HG03159 (cell line): Measurements from ENCODE around the gene TCF21.

Experiments used
- ATAC-seq: cut with Tn5 transposase; IDR thresholded peaks from one replicate; pipeline ENCODE4 v1.9.1; 2021; ENCODE audit warnings: mild to moderate bottlenecking, moderate library complexity; ENCODE audit not compliant: unreplicated experiment

Gene TCF21

DNA sequence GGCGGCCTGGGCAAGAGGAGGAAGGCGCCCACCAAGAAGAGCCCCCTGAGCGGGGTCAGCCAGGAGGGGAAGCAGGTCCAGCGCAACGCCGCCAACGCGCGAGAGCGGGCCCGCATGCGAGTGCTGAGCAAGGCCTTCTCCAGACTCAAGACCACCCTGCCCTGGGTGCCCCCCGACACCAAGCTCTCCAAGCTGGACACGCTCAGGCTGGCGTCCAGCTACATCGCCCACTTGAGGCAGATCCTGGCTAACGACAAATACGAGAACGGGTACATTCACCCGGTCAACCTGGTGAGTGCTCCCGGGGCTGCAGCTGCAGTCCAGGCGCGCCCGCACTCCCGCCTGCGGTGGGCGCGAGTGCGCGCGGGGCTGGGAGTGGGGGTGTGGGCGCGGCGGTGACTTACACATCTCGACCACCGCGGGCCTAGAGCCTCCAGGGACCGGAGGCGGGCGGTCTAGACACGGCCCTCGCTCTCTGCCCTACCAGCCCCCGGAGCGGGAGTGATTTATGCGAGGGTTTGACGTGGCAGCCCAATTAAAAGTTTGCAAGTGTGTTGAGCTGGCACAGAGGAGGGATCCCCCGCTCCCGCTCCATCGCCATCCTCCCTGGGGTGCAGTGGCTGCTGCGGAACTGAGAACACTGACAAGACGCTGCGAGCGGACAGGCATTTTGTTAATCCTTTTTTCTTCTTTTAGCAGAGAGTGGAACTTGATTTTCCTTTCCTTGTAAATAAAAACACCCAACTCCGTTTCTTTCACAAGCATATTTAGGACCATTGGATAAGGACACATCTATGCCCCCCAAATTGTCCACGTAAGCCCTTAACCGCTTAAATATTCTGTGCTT is 867 bp downstream of the TCF21 start:
- no peak for ATAC-seq

- ATAC-seq = no peak
These were observed 1.8 kb downstream of the TCF21 start for GRCh38 chr6:133890711-133891148.

DNA sequence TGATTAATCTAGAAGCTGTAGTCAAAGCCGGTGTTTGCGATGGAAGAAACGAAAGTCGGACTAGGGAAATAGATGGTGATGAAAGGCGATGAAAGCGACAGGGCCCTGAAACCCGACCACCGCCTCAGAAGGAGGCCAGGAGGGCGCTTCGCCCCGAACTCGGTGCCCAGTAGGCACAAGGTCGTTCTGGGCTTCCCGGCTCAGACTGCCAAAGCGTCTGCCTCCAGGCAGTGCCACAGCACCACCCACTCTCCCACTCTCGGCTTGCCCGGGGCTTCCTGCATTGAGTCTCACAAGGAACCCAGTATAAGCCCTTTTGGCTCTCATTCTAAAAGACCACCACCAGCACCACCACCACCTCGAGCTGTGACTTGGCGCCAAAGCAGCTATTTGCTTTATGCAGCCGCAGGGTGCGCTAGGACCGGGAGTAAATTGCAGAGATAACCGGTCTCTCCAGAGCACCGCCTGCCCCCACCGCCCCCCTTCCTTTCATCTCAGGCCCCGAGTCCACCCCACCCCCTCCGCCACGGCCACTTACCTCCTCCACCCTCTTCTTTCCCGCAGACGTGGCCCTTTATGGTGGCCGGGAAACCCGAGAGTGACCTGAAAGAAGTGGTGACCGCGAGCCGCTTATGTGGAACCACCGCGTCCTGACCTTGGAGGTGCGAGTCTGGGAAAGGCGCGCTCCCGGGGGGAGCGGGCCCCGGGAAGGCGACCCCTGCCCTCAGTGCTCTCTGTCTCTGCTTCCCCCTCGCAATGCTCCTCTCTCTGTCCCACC is 2.4 kb downstream of the TCF21 start:
- ATAC-seq = no peak

DNA sequence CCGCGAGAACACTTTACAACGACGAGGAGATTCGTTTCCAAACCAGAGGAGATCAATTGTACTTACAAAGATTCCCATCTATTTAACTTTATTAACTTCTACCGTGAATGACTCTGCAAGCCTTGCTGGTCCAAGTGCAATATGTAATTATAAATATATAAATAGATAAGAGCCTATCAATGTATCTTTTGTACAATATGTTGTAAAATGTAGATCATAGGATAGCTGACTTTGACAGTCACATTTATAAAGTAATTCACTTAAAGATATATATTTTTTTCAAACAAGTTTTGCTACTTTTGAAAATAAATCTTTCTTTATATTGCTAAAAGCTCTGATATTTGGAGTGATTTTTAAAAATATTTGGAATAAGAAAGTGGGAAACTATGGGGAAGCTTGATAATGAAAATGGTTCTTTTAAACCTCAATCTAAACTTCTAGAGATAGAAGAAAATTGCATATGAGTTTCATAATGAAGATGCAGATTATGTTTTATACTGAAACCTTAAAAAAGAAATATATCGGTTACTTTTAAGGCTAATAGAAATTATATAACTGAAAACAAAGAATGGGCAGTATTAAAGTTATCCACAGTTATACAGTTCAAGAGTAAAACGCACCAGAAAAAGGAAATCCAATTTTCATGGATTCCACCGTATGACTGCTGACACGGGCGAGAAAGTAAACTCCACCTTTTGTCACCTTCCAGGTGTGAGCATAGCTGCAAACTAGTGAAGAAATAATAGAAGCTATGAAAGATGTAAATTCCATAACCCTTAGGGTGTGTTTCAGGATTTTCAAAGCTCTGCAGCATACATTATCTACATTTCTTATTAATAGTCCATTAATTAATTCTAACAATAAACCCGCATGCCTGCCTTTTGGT is 3.3 kb downstream of the TCF21 start:
- no peak for ATAC-seq

DNA sequence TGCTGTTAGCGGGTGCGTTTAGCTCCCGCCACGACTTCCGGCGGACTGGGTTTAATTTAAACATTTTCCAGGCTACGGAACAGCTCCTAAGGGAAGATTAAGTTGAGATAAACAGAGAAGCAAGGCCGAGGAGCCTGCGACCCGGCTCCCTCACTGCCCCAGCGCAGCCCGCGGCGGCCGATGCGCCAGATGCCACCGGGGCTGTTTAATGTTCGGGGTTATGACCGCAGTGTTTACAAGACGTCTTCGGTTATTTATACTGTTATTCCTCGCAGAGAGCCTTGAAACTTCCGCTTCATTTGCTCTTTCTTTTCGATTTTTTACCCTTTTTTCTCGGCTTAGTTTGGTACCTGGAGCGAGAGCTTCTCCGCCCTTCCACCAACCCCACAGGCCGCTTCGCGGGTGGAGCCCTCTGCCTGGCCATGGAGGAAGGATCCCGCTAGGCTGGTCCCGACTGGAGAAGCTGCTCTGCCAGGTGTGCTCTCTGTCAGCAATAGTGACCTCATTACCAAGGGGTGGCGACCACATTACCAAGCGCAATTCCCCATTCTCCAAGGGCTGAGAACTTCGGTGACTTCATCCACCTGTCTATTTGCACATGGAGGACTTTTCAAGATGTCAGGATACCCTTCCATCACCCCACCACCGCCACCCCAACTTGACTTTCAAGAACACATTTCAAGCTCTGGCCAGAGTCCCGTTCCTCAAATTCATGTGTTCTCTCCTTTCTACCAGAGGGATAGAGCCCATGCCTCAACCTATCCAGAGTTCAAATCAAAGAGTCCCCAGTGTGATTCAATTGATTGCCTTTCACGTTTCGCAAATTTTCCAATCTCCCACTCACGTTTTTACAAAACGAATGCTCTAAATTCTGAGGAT is 4.1 kb downstream of the TCF21 start:
- no peak for ATAC-seq

DNA sequence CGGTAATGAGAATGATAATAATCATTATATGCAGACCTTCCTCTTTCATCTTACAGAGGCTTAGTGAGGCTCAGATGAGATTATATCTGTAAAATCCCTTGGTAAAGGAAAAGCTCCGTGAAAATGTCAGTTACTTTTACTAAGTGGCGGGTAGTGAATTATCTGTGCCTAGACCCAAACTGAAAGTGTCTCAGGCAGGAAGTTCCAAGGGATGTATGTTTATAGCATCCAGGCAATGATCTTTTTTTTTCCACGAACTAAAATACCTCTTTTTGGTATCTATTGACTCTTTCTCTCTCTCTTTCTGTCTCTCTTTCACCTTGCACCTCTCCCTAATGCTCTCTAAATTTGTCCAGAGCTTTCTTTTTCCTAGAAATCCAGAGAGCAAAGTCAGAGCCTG is 5.0 kb downstream of the TCF21 start:
- no peak for ATAC-seq

- ATAC-seq = no peak
These were observed 5.5 kb downstream of the TCF21 start for GRCh38 chr6:133894369-133894768.

- ATAC-seq = no peak
These were observed 6.0 kb downstream of the TCF21 start for GRCh38 chr6:133894795-133895358.

GRCh38 chr6:133895573-133896343 is 6.8 kb downstream of the TCF21 start:
- ATAC-seq = no peak

DNA sequence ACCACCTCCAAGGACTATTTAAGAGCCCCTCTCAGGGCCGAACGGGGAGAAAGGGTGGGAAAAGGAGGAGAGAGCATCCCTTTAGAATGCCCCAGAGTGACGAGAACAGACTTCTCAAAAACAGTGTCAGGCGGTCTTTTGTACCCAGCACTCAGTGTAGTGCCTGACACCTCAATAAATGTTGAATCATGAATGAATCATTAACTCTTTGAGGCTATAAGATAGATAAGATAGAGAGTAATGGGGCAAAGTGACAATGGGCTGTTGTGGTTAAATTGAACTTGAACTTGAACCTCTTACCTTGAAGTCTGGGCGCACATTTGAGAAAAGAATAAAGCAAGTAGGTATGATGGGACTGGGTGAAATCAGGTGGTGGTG is 7.4 kb downstream of the TCF21 start:
- no peak for ATAC-seq

DNA sequence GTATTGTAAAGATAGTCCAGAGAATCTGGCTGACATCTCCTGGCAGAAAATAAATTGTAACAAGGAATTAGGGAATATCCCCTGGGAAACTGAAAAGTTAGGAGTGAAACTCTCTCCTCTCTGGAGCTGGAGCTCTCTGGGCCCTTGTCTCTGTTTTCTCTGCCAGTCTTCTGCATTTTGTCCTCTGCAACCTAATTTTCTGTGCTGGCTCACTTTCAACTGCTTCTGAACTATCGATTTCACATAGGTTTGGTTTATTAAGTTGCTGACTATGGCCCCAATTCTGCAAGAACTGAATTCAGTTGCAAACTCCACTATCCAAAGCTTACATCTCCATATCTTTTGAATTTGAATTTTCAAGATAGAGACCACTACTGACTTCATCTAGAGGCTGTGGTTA is 9.3 kb downstream of the TCF21 start:
- no peak for ATAC-seq

DNA sequence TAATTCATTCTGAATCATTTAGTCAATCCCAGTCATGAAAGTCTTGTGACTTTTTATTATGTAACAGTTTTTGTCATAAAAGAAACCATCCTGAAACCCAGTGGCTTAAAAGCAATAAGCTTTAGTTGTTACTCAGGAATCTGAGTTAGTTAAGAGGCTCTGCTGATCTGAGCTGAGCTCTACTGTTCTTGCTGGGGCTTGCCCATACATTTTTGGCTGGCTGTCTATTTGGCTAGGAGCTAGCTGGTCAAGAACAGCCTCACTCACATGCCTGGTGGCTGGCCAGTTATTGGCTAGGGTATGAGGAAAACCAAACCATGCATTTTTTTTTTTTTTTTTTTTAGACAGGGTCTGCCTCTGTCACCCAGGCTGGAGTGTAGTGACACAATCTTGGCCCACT is 10.6 kb downstream of the TCF21 start:
- ATAC-seq = no peak

- no peak for ATAC-seq
These were observed 14.9 kb downstream of the TCF21 start for GRCh38 chr6:133903855-133904254.

DNA sequence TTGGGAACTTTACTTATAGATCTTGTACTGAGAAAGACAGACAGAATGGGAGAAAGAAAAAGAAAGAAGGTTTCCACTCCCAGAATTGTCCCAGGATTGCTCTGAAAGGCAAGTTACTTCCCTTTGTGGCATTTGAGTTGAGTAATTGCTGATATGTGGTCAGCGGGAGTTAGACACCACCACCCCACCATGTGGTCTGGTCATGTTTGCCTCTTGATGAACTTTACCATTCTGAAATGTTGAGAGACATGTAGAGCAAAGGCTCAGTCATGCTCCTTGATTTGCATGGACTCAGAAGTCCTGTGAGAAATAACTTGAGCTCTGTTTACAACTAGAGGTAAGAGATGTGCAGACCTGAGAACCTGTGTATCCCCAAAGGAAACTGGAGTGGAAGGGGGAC is 17.1 kb downstream of the TCF21 start:
- ATAC-seq = no peak

DNA sequence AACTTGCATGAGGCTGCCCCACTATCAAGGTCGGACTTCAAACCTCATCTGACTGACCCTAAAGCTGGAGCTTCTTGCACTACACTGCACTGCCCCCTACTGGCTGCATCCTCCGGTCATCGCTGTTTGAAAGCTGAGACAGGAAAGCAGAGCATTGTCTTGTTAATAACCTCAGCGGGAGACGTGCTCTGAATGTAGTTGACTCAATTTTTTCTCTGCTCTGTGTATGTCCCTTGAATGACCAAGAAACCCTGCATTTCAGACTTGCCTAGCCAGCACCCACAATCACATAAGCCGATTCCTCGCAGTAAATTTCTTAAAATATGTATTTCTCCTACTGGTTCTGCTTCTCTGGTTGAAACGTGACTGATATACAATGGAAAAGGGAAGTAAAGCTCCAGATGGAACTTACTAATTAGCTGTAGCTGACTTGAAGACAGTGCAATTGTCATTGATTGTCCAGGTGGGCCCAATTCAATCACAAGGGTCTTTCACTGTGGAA is 27.8 kb downstream of the TCF21 start:
- peak; percentile 72 for ATAC-seq

DNA sequence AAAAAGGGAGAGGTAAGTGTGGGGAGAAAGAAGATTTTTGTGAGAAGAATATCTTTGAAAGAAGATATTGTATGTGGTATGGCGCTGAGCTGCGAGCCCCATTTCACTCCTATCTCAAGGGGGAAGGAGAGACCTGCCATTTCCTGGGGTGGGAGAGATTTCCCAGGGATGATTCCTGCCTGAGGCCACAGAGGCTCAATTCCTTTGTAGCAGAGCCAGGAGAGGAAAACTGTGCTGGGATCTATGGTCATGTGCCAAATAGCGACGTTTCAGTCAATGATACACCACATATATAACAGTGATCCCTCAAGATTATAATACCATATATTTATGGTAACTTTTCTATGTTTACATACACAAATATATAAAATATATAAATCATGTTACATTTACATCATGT is 28.9 kb downstream of the TCF21 start:
- ATAC-seq = no peak

DNA sequence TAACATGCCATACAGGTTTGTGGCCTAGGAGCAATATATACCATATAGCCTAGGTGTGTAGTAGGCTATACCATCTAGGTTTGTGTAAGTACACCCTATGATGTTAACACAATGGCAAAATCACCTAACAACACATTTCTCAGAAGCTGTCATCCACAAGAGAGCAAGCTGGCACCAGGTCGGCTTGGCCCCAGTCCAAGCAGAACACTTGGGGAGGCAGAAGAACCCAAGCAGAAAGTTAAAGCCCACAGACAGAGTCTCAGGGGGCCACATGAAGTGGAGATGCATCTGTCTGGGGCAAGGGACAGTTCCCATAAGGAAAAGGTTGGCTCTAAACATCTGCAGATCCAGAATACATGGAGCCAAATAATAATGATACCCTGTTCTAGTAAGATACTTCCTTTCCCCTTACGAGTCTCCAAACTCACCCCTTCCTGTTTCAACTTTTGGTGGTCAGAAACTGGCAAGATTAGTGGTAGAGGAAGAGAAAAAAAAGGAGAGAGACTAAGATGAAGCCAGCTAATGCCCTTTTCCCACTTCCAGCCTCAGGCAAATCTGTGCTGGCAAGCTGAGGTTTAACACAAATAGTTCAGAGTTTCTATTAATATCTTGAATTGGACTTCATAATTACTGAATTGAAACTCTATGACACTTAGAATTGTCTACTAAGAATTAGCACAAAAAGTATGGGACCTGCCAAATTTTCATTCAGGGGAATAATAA is 29.5 kb downstream of the TCF21 start:
- no peak for ATAC-seq

GRCh38 chr6:133919362-133919761 is 30.4 kb downstream of the TCF21 start:
- no peak for ATAC-seq
